ENCODE measurements around the gene SLC16A7.
A peak's percentile ranks its signal among the peaks of the same experiment; 100 is the strongest.
"Not testable (repeated sequence)": the region's sequence is repeated elsewhere in the genome, so short reads cannot be mapped to it uniquely, and the experiment has no call there.

The SLC16A7 gene

DNA sequence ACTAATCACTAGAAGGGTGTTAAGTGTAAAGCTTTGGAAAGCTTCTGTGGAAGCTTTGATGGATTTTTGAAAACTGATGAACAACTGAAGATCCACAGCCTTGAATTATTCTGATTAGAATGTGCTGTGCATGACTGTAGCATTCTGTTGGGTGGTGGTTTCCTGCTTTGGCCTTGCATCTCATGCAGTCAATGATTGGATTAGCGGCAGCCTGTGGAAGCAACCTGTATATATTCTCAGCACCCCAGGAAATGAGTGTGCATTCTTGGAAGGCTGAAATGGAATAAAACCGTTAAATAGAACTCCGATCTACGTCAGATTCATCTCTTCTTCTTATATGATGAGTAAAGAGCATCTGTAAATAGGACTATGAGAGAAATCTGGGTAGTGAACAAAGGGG is 120.2 kb downstream of the SLC16A7 start:
- no peak overlapping the region for H3K27ac ChIP-seq
- H3K4me3 ChIP-seq, result no peak overlapping the region

DNA sequence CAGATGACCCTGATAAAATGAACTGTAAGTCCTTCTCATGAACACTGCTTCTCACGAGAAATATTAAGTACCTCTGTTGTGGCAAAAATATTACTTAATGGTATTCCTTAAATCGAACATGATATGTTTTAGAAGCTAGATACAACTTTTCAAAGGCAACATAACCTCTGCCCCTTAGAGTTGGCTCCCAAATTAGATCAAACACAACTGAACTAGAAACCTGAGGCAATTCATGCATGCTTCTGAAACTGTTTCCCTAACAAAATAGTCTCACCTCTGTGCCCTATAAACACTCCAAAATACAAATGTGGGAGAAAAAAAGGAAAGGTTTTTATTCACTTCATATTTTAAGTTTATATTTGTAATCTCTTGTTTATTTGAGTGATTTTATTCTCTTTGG is 121.6 kb downstream of the SLC16A7 start:
- Histone ChIP-seq H3K27ac (no peak overlapping the region), H3K4me3 (no peak overlapping the region)

DNA sequence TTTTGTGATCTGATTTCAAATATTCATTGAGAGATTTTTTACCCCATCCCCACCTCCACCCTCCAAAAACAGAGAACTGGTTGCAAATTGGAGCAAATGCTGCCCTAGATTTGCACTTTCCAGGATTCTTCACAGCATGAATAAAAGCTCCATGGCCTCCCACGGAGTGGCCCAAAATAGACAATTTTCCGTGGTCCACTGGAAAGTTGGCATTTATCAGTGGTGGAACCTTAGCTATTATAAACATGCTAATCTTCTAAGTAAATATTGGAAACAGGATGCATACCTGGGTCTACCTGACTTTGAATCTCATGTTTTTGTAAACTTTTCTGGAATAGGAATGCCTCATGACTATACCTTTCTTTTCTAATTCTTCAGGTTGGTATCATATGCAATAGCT is 123.9 kb downstream of the SLC16A7 start:
- Histone ChIP-seq H3K27ac (no peak overlapping the region), H3K4me3 (no peak overlapping the region)

DNA sequence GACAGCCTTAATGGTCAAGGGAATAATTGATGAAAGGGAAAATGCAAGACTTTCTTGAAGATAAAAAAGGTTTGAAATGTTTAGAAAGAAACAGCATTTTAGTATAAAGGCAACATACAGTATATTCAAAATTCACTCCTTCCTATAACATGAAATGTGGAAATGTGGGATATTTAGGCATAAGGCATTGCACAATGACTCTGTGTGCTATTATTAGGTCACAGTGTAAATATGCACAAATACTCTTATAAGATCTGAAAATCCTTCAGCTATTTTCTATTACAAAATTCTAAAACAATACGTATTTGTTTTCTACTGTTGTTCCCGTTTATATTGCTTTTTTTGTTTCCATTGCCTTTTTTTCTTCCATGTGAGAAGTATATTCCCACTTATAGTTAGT is 127.7 kb downstream of the SLC16A7 start:
- no peak overlapping the region for H3K27ac ChIP-seq
- H3K4me3 ChIP-seq, result no peak overlapping the region

DNA sequence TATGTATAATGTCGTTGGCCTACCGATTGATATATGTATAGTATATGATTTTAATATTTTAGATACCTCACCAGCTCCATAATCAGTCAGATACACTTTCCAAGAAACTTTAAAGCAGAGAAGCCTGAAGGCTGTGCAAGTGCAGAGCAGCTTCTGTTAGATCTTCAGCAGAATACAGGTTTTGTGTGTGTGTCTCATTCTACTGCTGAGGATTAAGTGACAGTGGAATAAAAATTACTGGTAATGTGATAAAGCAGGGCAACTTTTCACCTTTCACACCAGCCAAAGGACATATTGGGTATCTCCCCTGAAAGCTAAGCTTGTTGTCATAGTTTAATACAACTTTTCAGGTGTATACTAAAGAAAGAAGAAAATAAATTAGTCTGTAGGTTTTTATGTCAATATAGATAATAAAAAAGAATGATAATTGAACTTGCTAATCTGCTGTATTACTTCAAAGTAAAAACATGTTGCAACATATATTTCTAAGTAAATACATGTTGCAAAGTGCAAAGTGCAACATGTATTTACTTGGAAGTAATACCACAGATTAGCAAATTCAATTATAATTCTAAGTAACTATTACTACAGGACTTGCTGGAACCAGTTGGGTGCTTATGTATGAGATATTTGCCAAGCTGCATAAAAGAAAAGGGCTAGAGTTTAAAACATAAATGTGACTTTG is 128.3 kb downstream of the SLC16A7 start:
- Histone ChIP-seq H3K27ac (no peak overlapping the region), H3K4me3 (no peak overlapping the region)

DNA sequence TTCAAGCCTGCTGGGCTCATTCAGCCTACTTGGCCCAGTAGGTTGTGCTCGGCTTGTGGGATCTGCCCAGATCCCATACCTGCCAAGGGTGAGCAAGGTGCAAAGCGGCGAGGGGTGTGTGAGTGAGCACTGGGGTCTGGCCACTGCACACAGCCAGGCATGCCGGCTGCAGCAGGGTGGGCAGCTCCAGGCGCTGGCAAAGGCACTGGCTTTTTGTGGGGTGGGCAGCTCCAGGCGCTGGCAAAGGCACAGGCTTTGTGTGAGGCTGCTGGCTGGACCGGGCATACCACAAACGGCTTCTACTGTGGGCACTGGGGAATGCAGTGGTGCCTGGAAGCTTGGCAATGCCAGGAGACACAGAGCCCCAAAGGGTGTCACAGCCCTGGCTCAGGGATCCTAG is 137.4 kb downstream of the SLC16A7 start:
- Histone ChIP-seq H3K27ac (no peak overlapping the region), H3K4me3 (no peak overlapping the region)

DNA sequence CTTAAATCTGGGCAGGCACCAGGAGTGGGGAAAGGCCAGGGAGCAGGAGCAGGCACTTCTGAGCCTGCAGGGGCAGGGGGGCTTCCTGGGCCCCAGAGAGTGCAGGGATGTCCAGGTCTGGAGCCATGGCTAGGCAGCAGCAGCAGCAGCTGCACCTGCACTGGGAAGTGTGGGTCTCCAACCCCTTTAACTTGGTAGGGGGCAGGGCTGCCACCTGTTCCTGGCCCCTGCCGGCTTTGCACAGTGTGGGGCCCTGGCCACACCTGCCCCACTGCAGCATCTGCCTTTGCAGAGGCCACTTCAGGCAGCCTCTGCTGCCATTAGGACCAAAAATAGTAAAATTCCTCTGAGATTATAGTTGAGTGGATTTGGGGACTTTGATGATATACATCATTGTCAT is 138.5 kb downstream of the SLC16A7 start:
- Histone ChIP-seq H3K4me3 (no peak overlapping the region), H3K27ac (no peak overlapping the region)

DNA sequence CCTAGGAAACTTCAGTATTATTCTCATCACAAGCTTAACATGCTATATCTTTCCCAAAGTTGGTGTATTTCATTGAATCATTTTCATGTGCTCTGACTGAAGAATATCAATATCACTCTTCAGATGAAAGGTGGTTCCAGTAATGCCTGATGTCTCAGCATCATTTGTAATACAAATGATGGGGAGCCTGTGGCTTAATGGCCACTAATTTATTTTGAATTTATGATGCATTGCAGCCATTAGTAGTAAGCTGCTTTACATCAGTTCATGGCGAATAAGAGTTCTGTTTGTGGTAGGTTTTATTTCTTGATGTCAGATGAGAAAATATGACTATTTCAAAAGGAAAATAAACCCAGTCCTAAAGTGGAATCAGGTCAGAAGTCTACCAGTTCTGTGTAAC is 139.4 kb downstream of the SLC16A7 start:
- H3K4me3 ChIP-seq, result no peak overlapping the region
- H3K27ac ChIP-seq, result no peak overlapping the region

DNA sequence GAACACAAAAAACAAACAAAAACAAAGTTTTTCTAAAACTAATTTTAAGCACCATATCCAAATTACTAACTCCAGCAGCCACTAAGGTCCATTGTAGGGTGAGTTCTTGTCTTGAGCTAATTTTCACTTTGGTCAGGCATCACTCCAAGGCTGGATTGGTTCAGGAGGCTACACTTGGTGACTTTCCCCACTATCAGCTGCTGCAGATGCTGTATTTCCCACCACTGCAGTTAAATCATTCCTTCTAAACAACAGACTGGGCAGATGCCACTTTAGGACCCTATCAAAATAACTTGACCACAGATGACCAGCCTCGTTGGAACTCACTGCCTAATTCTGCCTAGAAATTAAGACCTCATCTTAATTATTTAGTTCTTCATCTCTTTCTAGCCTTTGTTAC is 140.5 kb downstream of the SLC16A7 start:
- H3K4me3 ChIP-seq, result no peak overlapping the region
- peak overlapping the region in 7 of 21 experiments; percentile 5 to 71 (median 14) for H3K27ac ChIP-seq

DNA sequence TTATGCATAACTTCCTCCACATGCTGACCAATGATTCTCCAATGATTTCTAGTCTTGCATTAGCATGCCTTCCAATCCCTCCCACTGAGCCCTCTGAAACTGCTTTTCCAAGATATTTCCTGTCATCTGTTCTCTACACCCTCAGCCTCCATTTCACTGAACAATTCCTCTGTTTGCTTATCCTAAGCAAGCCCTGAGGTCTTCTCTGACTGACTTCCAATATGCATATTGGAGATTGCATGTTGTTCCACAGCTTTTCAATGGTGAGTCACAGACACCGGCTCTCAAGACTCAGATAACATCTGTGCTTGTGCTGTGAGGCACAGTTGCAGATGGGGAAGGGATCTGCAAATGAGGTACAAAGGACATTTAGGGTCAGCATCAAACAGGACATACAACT is 141.0 kb downstream of the SLC16A7 start:
- H3K4me3 ChIP-seq, result no peak overlapping the region
- H3K27ac ChIP-seq, result peak overlapping the region in 8 of 21 experiments; percentile 9 to 71 (median 42)

DNA sequence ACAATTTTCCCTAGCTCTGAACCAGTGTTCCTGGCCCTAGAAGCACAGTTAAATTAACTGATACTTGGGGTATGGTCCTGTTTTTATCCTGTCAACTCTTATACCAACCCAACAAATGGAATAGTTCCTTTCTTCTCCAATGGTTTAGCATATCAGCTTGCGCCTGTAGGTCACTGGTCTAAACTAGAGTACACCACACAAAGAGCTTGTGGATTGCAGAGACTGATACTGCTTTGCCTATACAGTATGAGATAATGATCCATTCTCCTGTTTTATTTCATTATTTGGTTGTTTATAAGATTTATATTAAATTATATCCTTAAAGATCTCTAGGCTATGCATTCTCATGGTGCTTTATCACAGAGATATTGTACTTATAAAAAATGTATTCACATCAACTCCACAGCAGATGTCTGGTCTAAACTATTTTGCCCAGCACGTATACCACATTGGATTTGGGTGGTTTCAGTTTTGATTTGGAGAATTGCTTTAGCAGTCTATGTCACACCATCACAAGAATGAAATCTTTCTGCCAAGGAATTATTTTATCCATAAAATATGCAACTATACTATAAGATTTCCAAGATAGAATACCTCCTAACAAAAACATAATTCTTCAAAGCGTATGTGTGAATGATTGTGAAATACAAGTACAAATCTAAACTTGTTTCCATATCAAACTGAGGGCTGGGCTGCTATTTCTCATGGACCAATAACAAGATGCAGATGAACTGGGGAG is 142.1 kb downstream of the SLC16A7 start:
- H3K27ac ChIP-seq, result peak overlapping the region in 14 of 21 experiments; percentile 3 to 78 (median 42)
- no peak overlapping the region for H3K4me3 ChIP-seq

DNA sequence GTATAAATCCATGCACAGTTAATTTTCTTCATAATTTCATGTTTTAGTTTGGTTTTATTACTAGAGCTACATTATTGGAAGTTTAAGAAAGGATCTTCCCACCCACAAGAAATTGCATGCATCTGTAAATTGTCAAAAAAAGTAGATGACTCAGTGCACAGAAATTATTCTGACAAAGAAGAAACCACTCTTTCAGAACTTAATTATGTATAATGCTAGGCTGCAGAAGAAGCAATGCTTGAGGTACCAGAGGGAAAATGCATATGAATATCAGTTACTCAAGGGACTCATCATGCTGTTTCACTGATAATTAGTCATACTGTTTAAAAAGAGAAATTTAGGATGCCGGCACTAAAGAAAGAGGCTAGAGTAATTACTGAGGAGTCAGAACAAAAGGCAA is 147.0 kb downstream of the SLC16A7 start:
- Histone ChIP-seq H3K27ac (no peak overlapping the region), H3K4me3 (no peak overlapping the region)

DNA sequence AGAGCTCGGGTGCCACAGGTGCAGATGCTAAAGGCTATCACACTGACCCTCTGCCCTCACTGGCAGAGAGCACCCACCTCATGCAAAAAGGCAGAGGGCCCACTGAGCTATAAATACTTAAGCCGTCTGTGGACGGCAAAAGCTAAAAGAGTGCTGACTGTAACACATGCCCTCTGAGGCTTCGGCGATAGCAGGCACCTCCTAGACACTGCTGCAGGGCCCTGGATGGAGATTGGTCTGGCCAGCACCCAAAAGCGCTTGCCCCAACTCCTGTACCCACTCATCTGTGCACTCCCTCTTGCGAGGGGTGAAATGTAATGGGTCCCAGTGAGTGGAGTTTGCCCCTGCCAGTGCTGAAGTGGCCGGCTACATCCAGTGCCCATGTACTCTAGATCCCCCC is 148.7 kb downstream of the SLC16A7 start:
- H3K27ac ChIP-seq, result no peak overlapping the region
- H3K4me3 ChIP-seq, result no peak overlapping the region

DNA sequence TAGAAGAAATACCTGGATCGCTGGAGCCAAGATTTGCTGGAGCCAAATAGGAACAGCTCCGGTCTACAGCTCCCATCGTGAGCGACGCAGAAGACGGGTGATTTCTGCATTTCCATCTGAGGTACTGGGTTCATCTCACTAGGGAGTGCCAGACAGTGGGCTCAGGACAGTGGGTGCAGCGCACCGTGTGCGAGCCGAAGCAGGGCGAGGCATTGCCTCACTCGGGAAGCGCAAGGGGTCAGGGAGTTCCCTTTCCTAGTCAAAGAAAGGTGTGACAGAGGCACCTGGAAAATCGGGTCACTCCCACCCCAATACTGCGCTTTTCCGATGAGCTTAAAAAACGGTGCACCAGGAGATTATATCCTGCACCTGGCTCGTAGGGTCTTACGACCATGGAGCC is 155.3 kb downstream of the SLC16A7 start:
- H3K27ac ChIP-seq, H3K4me3 ChIP-seq: not testable (repeated sequence)

DNA sequence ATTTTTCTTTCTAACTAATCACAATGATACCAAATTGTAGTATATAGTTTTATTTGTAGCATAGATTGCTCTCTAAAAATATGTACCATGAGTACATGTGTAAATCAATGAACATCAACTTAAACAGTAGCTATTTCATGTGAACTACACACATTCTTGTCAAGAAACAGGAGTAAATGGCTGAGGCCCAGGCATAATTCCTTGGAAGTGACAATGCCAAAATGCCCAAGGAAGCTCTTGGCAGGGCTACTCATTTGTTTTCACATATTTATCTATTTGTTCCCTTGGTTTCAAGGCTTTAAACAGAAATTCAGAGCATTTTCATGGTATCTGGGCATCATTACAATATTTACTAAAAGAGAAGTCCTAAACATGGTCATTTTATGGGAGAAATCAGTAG is 165.7 kb downstream of the SLC16A7 start:
- no peak overlapping the region for H3K27ac ChIP-seq

DNA sequence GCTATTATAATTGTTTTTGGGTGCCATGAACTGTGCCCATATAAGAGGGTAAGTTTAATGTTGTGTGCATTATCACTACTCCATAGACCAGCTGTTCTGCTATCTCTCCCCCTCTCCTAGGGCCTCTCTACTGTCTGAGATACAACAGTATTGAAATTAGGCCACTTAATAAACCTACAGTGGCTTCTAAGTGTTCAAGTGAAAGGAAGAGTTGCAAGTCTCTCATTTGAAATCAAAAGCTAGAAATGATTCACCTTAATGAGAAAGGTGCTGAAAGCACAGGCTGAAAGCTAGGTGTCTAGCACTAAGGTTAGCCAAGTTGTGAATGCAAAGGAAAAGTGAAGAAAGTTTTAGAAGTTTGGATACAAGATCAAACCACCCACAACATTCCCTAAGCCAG is 168.0 kb downstream of the SLC16A7 start:
- Histone ChIP-seq H3K27ac (no peak overlapping the region), H3K4me3 (no peak overlapping the region)

More for the DNA sequence above, 165.7 kb downstream of the SLC16A7 start:
- H3K4me3 ChIP-seq, result no peak overlapping the region

DNA sequence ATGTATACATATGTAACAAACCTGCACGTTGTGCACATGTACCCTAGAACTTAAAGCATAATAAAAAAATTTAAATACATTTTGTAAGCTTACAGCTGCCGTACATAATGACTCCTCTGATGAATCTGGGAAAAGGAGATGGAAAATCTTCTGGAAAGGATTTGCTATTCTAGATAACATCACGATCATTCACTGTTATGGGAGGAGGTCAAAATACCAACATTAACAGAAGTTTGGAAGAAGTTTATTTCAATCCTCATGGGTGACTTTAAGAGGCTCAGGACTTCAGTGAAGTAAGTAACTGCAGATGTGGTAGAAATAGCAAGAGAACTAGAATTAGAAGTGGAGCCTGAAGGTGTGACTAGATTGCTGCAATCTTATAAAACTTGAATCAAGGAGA is 172.2 kb downstream of the SLC16A7 start:
- H3K4me3 ChIP-seq, result no peak overlapping the region
- no peak overlapping the region for H3K27ac ChIP-seq

DNA sequence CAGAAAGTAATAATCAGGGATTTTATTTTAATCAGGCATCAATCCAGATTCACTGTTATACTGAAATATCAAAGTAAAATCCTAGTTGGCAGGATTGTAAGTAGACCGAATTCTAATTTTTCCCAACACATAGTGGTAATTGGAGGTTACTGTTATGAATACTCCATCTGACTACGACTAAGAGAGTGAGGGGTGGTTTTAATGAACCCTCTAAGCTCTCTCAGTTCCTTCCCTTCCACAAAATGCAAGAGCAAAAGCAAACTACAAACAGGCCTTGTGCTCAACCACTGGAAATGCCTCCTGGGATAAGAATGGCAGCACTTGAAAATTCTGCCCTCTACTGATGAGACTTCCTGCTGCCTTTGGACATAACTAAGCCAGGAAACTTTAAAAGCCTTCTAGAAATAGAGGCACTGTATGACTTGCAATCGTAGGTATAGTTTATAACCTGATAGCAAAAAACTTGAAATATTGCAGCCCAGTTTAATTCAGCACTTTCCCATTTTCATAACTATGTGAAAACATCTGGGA is 184.8 kb downstream of the SLC16A7 start:
- Histone ChIP-seq H3K4me3 (no peak overlapping the region), H3K27ac (no peak overlapping the region)

DNA sequence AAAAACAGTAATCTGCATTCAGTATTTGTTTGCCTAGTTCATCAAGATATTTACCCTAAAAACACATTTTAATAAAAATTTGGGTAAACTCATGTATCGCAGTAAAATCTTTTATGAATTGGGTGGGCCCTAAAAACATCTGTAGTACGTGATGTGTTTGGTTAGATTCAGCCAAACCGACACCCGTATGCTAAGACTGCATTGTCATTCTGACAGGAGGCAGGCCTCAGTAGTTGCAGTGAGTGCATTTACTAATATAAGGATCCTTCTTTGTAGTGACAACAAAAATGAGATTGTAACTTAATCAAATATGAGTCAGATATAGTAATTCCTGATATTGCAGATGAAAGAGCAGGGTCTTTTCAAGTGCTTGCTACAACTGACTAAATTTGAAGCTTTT is 191.8 kb downstream of the SLC16A7 start:
- H3K4me3 ChIP-seq, result no peak overlapping the region
- no peak overlapping the region for H3K27ac ChIP-seq

DNA sequence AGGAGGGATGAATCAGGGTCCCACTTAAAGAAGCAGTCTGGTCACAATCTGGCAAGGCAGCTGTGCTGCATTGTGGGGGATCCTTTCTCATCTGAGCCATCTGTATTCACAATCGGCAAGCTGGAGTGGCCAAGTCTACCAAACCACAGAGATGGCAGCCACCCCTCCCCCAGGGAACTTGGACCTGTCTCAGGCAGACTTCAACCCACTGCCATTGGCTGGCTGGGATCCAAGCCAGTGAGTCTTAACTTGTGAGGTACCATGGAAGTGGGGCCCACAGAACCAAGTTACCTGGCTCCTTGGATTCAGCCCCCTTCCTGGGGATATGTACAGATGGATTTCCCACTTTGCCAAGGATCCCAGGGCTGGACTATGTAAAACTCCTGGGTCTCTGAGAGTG is 196.8 kb downstream of the SLC16A7 start:
- H3K4me3 ChIP-seq, result no peak overlapping the region
- no peak overlapping the region for H3K27ac ChIP-seq

DNA sequence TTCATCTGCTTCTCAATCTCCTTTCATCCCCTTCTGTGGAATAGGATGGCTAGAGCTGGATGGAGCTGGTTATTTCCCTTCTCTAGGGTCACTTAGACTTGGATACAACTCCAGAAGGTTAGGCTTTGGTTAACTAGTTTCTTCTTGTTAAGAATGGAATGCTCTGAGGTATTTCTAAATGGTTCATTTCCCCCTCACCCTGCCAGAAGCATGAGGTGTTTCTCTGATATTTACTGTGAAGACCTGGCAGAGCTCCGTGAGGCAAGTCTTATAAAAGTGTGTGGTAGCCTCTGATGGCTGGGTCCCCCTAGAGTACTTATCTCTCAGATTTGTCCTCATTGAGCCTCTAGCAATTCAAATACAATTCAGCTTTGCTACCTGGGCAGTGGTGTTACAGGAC is 207.9 kb downstream of the SLC16A7 start:
- Histone ChIP-seq H3K27ac (peak overlapping the region in 1 of 21 experiments; percentile 25), H3K4me3 (peak overlapping the region in 2 of 7 experiments; percentile 4 to 21)

Data from skin epidermis (tissue), 12 donors.